Nucleus accumbens (tissue), 56 donors: ENCODE measurements around the gene TEKT2.
A peak's percentile ranks its signal among the peaks of the same experiment; 100 is the strongest.

Source experiments
- DNase-seq, 56 donors: peaks; one replicate each; lab custom pipeline; 2025; lab: John Stamatoyannopoulos, UW

The TEKT2 gene

GRCh38 chr1:36083635-36084496 lies at the start of gene TEKT2:
Gene TEKT2, plus strand, starts transcription at chr1:36084094. Its CDS starts 828 bp downstream, at chr1:36084922.
- peak in 46 of 56 donors; percentile 10 to 86 (median 55) for DNase-seq

- no peak for DNase-seq
Observed at GRCh38 chr1:36034692-36035091, 49.2 kb upstream of the TEKT2 start.

- no peak for DNase-seq
Observed at GRCh38 chr1:36035154-36035553, 48.7 kb upstream of the TEKT2 start.

- DNase-seq: no peak
Observed at GRCh38 chr1:36040238-36040637, 43.7 kb upstream of the TEKT2 start.

GRCh38 chr1:36051821-36052220 lies 32.1 kb upstream of the TEKT2 start:
- DNase-seq: no peak

GRCh38 chr1:36053978-36054377 lies 29.9 kb upstream of the TEKT2 start:
- no peak for DNase-seq

- no peak for DNase-seq
Observed at GRCh38 chr1:36055706-36056105, 28.2 kb upstream of the TEKT2 start.

- no peak for DNase-seq
Observed at GRCh38 chr1:36062315-36062714, 21.6 kb upstream of the TEKT2 start.

- DNase-seq: no peak
Observed at GRCh38 chr1:36067871-36068270, 16.0 kb upstream of the TEKT2 start.

GRCh38 chr1:36068866-36069265 lies 15.0 kb upstream of the TEKT2 start:
- no peak for DNase-seq

GRCh38 chr1:36070349-36070748 lies 13.5 kb upstream of the TEKT2 start:
- DNase-seq: no peak

- no peak for DNase-seq
Observed at GRCh38 chr1:36076979-36077573, 6.8 kb upstream of the TEKT2 start.

- DNase-seq: no peak
Observed at GRCh38 chr1:36080236-36080635, 3.7 kb upstream of the TEKT2 start.

- DNase-seq: no peak
Observed at GRCh38 chr1:36080801-36081200, 3.1 kb upstream of the TEKT2 start.

GRCh38 chr1:36081926-36082485 lies 1.9 kb upstream of the TEKT2 start:
- no peak for DNase-seq

- no peak for DNase-seq
Observed at GRCh38 chr1:36083219-36083618, 675 bp upstream of the TEKT2 start.

GRCh38 chr1:36084497-36085115 lies 712 bp downstream of the TEKT2 start:
- DNase-seq: peak in 2 of 56 donors; percentile 31 to 45

- no peak for DNase-seq
Observed at GRCh38 chr1:36085126-36085525, 1.2 kb downstream of the TEKT2 start.

GRCh38 chr1:36085686-36086526 lies 2.0 kb downstream of the TEKT2 start:
- DNase-seq: no peak

- no peak for DNase-seq
Observed at GRCh38 chr1:36086529-36087232, 2.8 kb downstream of the TEKT2 start.
